ENCODE data around the gene FCHSD1.

FCHSD1 gene

DNA sequence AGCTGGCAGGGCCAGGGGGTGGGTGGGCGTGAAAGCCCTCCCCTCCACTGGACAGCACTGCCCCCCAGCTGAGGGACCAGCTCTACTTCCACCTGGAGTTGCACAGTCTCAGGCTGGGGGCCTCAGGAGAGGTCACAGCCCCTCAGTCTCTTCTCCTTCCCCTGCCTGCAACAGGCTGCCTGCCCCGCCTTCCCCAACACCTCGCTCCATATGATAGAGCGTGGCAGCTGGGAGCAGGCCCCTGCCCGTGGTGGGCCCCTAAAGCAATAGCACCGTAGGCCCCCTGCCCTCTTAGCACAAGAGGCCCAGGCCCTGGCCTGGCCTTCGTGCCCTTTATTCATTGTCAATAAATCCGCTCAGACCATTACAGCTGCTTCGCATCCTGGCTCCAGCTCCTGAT lies 10.5 kb downstream of the FCHSD1 start:
- DNase-seq = no peak

GRCh38 chr5:141640051-141640415 lies 11.2 kb downstream of the FCHSD1 start:
- DNase-seq = no peak

GRCh38 chr5:141639357-141640050 lies 11.7 kb downstream of the FCHSD1 start:
- no peak for DNase-seq

GRCh38 chr5:141638771-141639170 lies 12.4 kb downstream of the FCHSD1 start:
- DNase-seq = no peak

DNA sequence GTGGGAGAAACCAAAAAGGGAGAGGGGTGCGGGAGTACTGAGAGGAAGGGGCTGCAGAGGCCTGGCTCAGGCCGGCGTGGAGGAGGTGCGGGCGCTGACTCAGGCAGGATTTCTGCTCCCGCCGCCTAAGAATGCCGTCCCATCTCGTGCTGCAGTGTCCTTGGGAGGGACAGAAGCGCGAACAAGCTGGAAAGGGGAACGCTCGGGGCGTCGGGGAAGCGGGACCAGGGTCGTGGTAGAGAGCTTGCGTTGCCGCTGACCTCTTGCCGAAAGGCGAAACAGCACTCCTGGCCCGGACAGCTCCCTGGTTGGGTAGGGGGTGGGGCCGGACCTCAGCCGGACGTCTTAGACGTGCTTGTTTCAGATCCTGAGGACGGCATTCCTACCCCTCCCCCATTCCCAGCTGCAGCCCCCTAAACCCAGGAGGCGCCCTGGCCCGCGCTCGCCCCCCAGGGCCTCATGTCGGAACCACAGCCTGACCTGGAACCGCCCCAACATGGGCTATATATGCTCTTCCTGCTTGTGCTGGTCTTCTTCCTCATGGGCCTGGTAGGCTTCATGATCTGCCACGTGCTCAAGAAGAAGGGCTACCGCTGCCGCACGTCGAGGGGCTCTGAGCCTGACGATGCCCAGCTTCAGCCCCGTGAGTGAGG lies 13.3 kb downstream of the FCHSD1 start:
- DNase-seq = no peak

GRCh38 chr5:141637123-141637766 lies 14.0 kb downstream of the FCHSD1 start:
- DNase-seq = no peak

DNA sequence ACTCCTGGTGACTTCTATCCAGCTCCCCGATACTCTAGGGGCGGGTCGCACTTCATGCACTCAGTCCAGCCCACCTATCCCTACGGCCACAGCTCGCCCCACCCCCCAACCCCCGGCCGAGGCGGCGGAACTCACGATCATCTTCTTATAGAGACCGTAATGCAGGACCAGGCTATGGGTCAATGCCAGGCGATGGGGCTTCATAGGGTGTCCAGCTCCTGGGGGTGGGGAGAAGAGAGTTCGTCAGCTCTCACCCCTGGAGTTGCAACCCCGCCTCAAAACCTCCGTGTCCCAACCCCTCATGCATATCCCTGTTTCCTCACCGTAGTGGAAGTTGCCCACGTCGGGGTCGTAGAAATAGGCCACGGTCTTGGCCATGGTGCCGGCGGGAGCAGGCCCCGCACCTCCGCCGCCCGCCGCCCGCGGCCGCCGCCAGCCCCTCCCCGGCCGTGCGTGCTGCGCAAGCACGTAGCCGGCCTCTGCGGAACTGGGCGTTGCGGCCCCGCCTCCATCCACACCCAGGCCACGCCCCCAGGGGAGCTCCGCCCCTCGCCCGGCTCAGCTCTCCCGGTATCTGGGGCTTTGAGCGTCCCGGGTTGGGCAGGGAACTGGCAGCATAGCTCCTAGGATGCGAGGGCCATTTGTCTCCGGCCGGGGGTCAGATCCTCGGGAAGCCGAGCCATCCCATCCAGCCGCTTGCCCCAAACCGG lies 14.7 kb downstream of the FCHSD1 start, which contains the start of the genes HDAC3 and RELL2:
HDAC3 (minus strand) TSS at position 437 of the 710 bp plus-strand sequence; CDS start at position 378, 59 bp downstream.
RELL2 (plus strand) TSS at position 585 of the 710 bp plus-strand sequence. CDS start 1,229 bp downstream, outside the sequence.
- DNase-seq = peak; percentile 69

- no peak for DNase-seq
Observed at GRCh38 chr5:141636106-141636412, 15.2 kb downstream of the FCHSD1 start.

GRCh38 chr5:141635646-141636045 lies 15.6 kb downstream of the FCHSD1 start:
- DNase-seq = no peak

DNA sequence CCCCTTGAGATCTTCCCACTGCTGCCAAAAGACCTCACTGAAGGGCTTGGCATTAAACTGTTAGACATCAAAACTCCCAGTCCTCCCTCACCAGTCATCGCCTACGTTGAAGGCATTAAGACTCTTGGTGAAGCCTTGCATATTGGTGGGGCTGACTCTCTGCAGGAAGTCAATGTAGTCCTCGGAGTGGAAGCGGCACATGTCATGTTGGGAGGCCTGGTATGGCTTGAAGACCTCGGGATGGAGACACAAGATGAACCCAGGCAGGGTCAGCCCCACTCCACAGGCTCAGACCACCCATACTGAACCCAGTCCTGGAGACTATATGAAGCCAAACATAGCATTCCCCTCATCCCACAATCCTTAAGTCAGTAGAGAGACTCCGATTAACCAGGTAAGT lies 16.5 kb downstream of the FCHSD1 start:
- no peak for DNase-seq

DNA sequence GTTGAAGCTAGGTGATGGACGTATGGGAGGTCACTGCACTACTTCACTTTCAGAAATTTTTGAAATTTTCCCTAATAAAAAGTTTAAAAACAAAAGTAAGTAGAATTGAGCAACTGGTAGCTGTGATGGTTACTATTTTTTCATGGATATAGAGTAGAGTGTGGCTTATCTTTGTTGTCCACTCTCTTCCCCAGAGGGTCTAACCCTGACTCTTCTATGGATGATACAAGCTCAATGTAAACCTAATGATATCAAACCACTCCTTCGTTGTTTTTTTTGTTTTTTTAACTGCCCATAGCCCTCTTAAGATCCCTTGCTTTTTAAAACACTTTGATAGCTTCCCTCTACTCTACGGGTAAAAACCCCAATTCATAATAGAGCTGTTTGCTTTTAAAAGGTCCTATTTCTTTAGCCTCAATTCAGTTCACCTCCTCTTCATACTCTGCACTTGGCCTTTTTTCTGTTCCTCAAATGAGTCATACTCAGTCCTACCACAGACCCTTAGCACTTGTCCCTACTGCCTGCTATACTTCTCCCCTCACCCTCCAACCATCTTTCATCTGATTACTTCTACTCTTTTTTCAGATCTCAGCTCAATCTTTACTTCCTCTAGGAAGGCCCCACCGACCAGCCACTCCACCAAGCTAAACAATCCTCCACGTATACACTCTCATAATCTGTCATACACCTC lies 17.2 kb downstream of the FCHSD1 start:
- DNase-seq = no peak

DNA sequence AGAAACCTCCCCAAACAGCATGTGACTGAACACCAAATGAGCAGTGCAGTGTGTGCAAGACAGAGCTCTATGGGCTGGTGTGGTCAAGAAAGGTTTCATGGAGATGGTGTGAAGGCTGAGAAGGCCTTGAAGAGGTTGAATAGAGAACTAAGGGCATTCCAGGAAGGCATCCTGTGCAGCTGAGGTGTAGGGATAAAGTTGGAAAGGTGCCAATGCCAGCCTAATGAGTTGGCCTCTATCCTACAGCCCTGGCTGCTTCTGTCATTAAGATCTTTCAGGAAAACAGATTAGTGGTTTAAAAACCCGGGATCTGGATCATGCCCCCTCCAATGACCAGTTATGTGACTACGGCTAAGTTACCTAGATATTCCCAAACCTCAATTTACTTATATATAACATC lies 18.6 kb downstream of the FCHSD1 start:
- DNase-seq = peak; percentile 36

GRCh38 chr5:141630570-141631140 lies 20.6 kb downstream of the FCHSD1 start:
- no peak for DNase-seq

GRCh38 chr5:141628175-141628788 lies 22.9 kb downstream of the FCHSD1 start:
- DNase-seq = no peak

- no peak for DNase-seq
Observed at GRCh38 chr5:141623611-141624010, 27.6 kb downstream of the FCHSD1 start.

GRCh38 chr5:141623186-141623585 lies 28.0 kb downstream of the FCHSD1 start:
- DNase-seq = no peak

DNA sequence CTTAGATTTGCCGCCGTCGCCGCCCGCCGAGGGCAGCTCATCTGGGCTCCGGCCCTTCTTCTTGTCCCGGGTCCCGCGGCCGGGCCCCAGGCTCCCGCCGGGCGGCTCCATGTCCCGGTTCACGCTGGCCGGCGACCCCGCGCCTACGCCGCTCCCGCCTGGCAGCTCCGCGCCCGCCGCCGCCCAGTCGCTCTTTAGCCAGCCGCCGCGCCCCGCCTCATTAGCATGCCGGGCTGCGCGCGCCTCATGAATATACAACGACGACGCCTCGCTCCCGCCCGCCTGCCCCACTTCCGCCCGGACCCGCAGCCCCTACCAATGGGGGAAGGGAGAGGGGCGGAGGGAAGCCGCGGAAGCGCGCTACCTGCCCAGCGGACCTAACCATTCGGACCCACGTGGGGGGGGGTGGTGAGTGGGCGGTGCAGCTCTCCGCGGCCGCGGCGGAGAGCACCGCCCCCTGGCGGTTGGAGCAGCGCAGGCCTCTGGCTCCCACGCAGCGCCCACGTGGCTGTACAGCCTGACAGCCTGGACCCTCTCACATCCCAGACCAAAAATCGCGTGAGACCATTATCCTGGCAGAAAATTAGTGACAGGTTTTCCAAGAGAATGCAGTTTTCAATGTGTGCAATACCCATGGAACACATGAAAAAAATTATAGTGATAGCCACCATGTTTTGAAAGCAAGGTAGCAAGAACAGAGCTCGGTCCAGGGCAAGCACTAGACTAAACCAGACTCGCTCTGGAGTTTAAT lies 32.2 kb downstream of the FCHSD1 start, which contains the start of gene DIAPH1:
DIAPH1 (minus strand) TSS at position 197 of the 751 bp plus-strand sequence; CDS start at position 111, 86 bp downstream.
- DNase-seq = peak; percentile 88

- peak; percentile 59 for DNase-seq
Observed at GRCh38 chr5:141618030-141618803, 33.0 kb downstream of the FCHSD1 start.

DNA sequence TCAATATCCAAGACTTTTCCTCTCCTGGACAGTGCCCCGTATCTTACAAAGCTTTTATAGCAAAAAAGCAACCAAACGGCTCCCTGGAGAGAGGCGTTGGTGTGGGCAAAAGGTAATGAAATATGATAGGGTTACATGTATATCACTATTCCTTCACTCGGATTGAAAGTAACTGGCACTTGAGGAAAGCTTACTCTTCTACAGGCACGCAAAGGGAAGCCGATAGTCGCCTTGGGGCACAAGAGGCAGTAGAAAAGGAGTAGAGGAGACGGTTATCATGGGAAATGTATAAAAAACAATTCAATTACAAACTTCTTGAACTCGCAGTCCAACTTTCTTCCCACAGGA lies 33.6 kb downstream of the FCHSD1 start:
- no peak for DNase-seq

- no peak for DNase-seq
Observed at GRCh38 chr5:141617128-141617527, 34.1 kb downstream of the FCHSD1 start.
